ENCODE results near the gene RRM2.

DNA sequence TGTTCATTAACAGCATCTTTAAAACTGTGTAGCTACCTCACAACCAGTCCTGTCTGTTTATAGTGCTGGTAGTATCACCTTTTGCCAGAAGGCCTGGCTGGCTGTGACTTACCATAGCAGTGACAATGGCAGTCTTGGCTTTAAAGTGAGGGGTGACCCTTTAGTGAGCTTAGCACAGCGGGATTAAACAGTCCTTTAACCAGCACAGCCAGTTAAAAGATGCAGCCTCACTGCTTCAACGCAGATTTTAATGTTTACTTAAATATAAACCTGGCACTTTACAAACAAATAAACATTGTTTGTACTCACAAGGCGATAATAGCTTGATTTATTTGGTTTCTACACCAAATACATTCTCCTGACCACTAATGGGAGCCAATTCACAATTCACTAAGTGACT, 7.0 kb downstream of the RRM2 start:
- TF ChIP-seq, protein P1, sequence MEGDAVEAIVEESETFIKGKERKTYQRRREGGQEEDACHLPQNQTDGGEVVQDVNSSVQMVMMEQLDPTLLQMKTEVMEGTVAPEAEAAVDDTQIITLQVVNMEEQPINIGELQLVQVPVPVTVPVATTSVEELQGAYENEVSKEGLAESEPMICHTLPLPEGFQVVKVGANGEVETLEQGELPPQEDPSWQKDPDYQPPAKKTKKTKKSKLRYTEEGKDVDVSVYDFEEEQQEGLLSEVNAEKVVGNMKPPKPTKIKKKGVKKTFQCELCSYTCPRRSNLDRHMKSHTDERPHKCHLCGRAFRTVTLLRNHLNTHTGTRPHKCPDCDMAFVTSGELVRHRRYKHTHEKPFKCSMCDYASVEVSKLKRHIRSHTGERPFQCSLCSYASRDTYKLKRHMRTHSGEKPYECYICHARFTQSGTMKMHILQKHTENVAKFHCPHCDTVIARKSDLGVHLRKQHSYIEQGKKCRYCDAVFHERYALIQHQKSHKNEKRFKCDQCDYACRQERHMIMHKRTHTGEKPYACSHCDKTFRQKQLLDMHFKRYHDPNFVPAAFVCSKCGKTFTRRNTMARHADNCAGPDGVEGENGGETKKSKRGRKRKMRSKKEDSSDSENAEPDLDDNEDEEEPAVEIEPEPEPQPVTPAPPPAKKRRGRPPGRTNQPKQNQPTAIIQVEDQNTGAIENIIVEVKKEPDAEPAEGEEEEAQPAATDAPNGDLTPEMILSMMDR (optimal IDR thresholded peaks at IDR 0.05 in 1 of 3, IDR thresholded peaks at IDR 0.05 in 1 of 3, conservative IDR thresholded peaks at IDR 0.05 in 1 of 3; ENCODE audit: extremely low read depth in 1 of 3, insufficient read depth in 2 of 3, low read length in 3 of 3): no peak
- no peak for TF ChIP-seq EZH2 (IDR thresholded peaks at IDR 0.05; ENCODE audit: low read length)
